ENCODE measurements around the gene RPS18.

GRCh38 chr6:33313709-33314514 lies 42.0 kb downstream of the RPS18 start, which contains the start of gene TAPBP:
- TF ChIP-seq CTCF (IDR thresholded peaks at IDR 0.05) = no peak
- peak; percentile 43 to 72 for TF ChIP-seq POLR2A (IDR thresholded peaks at IDR 0.05)
